MM.1S (cell line): ENCODE data around the gene RTCA.

ENCODE experiments used
- CTCF ChIP-seq: fragments of 300-600 bp; sonication (generic); IDR thresholded peaks from 2 replicates; pipeline ENCODE4 v1.5.1; 2016; ENCODE audit warnings: antibody characterized with exemption, low read length, mixed read lengths
- EZH2 ChIP-seq: fragments of 300-600 bp; sonication (generic); optimal IDR thresholded peaks from 2 replicates; pipeline ENCODE3; 2017; ENCODE audit warnings: low read depth, mild to moderate bottlenecking, antibody characterized with exemption, low read length, mixed read lengths
- EZH2phosphoT487 ChIP-seq: fragments of 300-600 bp; sonication (generic); IDR thresholded peaks from 2 replicates; pipeline ENCODE4 v1.6.1; 2018; ENCODE audit warnings: antibody characterized with exemption, low read length

- TF ChIP-seq CTCF (no peak), EZH2 (no peak), EZH2phosphoT487 (no peak)
These were observed 34.7 kb downstream of the RTCA start for GRCh38 chr1:100300691-100301090.
